GM15510 (cell line): ENCODE results near the gene CHKA.
A peak's percentile ranks its signal among the peaks of the same experiment; 100 is the strongest.

Experiments
- POLR2A ChIP-seq: IDR thresholded peaks from 3 replicates; pipeline ENCODE4 v1.6.1; 2011; ENCODE audit warnings: borderline replicate concordance; ENCODE audit not compliant: insufficient read length; ENCODE audit errors: extremely low read depth

CHKA gene

GRCh38 chr11:68071281-68072048 is 49.7 kb downstream of the CHKA start:
- no peak for TF ChIP-seq POLR2A

- TF ChIP-seq POLR2A: no peak
Observed at GRCh38 chr11:68067991-68068390, 53.2 kb downstream of the CHKA start.

GRCh38 chr11:68066742-68067141 is 54.4 kb downstream of the CHKA start:
- no peak for TF ChIP-seq POLR2A

DNA sequence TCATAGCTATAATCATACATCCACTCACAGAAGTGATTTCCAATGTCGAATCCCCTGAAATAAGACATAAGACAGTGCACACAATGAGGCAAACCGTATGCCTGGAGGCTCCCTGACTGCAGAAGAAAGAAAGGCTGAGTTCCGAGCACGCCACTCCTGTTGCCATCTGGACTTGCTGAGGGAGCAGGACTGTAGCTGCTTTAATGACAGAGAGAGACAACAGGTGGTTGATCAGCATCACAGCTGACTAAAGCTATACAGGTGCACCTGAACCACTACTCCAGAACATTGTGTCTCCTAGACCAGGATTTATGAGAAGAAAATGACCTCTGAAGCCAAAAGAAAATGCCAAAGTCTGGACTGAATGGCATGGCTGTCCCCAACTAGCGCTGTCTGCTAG is 55.3 kb downstream of the CHKA start:
- no peak for TF ChIP-seq POLR2A

DNA sequence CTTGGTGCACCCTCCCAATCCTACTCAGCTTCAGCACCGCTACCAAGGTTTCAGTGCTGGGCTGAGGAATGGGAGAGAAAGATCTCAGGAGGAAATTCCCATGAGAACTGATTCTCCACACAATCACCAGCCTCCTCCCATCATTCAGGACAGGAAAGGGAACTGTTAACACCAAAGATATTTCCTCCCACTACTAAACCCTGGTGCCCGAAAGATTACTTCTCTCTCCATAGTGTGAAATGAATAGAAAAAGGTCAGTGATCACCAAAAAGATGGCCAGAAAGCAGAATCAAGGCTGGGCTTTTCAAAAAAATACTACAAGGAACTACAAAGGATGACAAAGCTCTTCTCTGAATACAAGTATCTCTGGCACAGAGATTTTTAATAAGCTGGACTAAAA is 56.3 kb downstream of the CHKA start:
- no peak for TF ChIP-seq POLR2A

DNA sequence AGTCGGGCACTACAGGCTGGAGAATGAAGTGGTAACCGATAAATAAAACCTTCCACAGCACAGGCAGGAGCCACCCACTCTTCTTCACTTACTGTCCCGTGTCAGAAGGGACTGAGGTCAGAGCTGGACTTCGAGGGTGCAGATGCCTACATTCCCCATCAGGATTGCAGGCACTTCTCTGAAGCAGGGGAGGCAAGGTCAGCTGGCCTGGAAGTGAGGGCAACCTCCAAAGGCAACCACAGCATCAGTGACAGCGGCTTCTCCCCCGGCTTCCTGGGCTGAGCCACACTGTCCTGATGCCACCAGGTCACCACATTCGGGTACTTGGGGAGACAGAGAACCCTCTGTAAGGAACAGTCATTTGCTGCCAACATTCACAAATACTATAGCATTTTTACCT is 59.7 kb downstream of the CHKA start:
- TF ChIP-seq POLR2A: no peak

DNA sequence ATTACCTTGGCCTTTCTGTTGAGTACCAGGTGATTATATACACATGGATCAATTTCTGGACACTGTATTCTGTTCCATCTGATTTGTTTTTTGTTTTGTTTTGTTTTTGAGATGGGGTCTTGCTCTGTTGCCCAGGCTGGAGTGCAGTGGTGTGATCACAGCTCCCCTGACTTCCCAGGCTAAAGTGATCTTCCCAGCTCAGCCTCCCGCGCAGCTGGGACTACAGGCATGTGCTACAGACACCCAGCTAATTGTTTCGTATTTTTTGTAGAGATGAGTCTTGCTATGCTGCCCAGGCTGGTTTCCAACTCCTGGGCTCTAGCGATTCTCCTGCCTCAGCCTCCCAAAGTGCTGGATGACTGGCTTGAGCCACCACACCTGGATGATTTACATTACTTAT is 63.4 kb downstream of the CHKA start:
- TF ChIP-seq POLR2A: no peak

- no peak for TF ChIP-seq POLR2A
Observed at GRCh38 chr11:68056317-68057285, 64.6 kb downstream of the CHKA start.

DNA sequence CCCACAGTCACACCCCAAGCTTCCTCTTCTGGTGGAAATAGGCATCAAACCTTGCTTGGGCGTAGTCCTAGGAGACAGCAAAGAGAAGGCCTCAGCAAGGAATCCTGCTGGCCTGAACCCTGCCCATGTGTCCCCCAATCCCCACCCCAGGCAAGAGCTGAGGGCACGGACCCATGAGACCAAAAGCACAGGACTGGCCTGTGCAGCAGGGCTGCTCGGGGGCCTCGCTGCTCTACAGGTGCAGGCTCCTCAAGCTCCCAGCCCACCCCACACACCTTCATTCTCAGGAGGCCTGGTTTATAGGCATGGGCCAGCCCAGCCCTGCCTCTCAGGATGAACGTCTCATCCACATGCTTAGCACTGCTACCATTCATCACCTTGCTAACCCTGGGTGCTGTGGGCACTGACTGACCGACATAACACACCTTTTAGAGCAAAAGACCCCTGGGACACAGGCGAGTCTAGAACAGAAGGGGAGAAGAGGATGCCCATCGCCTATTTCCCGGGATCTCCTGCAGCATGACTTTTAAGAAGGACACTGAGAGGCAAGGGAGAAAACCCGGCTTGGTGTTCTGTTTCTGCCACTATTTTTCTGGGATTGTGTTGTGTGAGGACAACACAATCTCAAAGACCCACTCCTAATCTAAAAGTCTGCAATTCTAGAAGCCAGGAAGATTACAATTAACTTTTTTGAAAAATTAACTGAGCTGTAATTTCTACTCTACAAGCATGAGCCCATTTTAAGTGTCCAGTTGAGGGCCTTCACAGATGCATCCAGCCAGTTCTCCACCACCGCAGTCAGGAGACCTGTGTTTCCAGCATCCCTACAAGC is 67.0 kb downstream of the CHKA start:
- peak; percentile 4 for TF ChIP-seq POLR2A

GRCh38 chr11:68053117-68053516 is 68.1 kb downstream of the CHKA start:
- peak; percentile 30 for TF ChIP-seq POLR2A

- TF ChIP-seq POLR2A: no peak
Observed at GRCh38 chr11:68052137-68052873, 68.9 kb downstream of the CHKA start.

GRCh38 chr11:68051191-68052136 is 69.7 kb downstream of the CHKA start:
- TF ChIP-seq POLR2A: no peak

- no peak for TF ChIP-seq POLR2A
Observed at GRCh38 chr11:68050371-68050841, 70.8 kb downstream of the CHKA start.

DNA sequence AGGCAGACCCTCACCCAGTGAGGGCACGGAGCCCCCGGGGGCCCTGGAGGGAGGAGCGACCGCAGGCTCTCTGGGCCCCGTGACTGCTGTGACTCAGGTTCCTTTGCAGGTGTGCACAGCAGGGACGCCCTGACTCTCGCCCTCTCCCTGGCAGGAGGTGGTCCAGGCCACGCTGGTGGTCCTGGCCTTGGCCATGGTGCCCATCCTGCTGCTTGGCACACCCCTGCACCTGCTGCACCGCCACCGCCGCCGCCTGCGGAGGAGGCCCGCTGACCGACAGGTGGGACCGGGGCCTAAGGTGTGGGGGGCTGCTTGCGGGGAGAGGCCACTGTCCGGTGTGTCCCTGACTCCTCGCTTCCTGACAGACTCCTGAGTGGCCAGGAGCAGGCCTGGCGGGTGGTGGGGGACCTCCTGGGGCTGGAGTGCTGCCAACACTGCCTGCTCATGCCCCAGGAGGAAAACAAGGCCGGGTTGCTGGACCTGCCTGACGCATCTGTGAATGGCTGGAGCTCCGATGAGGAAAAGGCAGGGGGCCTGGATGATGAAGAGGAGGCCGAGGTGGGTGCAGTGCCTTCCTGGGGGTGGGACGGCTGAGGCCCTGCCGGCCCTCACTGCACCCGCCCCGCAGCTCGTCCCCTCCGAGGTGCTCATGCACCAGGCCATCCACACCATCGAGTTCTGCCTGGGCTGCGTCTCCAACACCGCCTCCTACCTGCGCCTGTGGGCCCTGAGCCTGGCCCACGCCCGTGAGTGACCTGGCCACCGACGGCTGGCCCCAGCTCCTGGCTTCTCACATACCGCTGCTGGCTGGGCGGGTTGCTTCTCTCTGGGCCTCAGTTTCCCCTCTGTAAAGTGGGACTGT is 71.4 kb downstream of the CHKA start:
- no peak for TF ChIP-seq POLR2A
